KG1 (cell line): ENCODE data around the gene GRAMD4.

Experiments used
- DNase-seq: peaks from one replicate; lab custom pipeline; 2025; lab: John Stamatoyannopoulos, UW

Gene GRAMD4

DNA sequence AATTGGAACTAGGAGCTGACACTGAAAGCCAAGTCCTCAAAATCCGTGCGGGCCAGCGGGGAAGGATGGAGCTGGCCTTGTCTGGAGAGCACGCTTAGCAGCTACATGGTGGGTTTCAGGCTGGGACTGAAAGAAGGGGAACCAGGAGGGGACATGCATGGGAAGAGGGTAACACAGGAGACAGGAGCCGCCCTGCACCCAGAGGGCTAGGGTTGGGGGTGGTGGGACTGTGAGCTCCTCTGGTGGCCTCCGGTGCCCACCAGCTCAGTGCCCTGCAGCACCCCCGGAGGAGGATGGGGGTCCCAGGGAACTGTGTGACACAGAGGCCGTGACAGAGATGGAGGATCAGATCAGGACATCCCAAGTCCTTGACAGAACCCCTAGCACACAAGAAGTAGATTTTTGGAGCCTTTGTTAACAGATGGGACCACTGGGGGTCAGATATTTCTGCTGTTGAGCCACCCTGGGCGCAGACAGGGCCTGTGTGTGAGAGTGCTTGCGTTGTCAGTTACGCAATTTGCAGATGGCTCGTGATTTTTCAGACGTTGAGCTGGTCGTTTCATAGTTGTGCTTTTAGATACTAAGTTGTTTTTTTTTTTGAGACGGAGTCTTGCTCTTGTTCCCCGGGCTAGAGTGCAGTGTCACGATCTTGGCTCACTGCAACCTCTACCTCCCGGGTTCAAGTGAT, 21.3 kb upstream of the GRAMD4 start:
- DNase-seq: peak; percentile 25

GRCh38 chr22:46600273-46600796, 19.9 kb upstream of the GRAMD4 start:
- DNase-seq: no peak

DNA sequence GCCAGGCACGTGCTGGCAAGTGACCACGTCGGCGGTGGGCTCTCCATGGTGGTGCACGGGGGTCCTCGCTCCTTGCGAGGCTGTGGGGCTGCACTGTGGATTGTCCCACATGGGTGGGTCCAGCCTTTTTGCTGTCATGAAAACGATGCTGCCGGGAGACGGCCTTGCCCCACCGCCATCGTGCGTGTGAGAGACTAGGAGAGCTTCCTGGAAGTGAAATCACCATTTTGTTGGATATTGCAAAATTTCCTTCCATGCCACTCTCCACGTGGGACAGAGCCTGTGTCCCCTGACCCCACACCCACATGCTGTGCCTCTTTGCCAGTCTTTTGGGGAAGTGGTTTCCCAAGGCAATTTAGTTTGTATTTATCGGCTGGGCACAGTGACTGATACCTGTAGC, 18.2 kb upstream of the GRAMD4 start:
- DNase-seq: no peak

DNA sequence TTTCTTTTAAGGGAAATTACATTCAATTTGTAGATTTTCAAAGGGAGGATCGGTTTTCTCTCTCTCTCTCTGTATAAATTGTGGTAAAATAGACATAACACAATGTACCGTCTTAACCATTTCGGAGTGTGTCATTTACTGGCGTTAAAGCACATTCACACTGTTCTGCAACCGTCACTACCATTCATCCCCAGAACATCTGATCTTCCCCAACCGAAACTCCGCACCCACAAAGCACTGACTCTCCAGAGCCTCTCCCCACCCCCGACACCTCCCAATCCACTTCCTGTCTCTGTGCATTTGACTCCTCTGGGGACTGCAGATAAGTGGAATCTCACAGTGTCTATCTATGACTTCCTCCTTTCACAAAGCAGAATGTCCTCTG, 15.9 kb upstream of the GRAMD4 start:
- DNase-seq: peak; percentile 79

DNA sequence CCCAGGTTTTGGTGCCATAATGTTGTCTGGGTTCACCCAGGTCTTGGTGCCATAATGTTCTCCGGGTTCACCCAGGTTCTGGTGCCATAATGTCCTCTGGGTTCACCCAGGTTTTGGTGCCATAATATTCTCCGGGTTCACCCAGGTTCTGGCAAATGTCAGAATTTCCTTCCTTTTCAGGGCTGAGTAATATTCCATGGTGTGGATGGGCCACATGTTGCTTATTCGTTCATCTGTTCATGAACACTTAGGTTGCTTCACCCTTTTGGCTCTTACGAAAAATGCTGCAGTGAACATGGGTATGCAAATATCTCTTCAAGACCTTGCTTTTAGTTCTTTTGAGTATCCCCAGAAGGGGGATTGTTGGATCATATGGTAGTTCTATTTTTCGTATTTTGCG, 15.1 kb upstream of the GRAMD4 start:
- DNase-seq: no peak

- DNase-seq: no peak
Measured at GRCh38 chr22:46606886-46607285, 13.3 kb upstream of the GRAMD4 start.

DNA sequence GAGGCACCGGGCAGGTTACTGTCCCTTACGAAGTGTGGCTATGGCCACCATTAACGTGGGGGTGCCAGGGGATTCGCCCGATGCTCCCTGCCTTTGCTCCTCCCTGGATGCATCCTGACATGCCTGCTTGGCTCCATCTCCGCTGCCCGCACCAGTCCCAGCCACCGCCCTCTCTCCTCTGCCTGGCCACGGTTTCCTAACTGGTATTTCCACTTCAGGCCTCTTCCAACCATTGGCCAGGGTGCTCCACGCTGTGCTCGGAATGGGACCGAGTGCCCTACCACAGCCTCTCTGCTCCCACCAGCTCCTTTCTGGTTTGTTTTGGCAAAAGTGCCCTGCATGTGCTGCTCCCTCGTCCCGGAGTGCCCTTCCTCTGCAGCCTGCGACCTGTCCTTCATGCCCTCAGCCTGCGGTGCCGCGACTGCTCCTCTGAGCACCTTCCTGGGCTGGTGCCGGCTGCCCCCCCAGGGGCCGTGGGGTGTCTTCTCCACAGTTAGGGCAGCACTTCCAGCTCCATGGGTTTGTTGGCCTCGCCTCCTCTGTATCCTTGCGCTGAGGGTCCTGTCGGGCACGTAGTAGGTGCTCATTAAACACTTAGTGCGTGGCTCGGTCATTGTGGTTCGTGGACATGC, 12.6 kb upstream of the GRAMD4 start:
- DNase-seq: no peak

DNA sequence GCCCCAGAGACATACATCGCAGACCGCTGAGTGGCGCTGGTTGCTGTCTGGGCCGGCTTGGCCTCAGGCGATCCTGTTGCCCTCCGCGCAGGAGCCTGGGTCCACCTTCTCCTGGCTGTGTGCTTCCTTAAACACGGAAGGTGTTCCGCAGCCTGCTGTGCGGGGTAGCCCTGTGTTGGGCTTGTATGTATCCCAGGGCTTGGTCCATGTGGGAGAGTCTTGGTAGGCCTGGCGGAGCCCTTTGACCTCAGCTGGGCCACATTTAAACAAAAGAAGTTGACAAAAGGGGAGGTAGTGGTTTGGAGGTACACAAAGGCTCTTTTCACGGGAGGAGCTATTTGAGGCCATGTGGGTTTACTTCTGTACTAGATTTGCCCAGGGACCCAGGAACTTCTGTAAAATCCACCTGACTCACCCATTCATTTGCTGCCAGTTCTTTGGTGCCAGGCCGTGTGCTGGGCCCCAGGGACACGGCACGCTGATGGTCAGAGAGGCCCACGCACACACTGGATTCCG, 11.0 kb upstream of the GRAMD4 start:
- DNase-seq: no peak

- no peak for DNase-seq
Measured at GRCh38 chr22:46609724-46610201, 10.4 kb upstream of the GRAMD4 start.

DNA sequence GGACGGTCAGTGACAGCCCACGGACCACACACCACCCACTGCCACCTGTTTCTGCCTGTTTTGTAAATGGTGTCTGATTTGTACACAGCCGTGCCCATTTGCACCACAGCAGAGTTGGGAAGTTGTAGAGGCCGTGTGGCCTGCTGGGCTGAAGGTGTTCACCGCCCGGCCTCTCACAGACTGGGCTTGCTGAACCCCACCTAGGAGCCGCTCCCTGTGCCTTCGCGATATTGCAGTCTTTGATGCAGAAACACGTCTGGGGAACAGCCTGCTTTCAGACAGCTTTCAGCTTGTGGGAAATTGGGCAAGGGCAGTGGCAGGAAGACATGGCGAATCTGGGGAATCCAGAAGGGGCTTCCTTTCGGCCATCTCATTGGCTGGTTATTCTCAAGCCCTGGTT, 9.8 kb upstream of the GRAMD4 start:
- no peak for DNase-seq

GRCh38 chr22:46611189-46611588, 9.0 kb upstream of the GRAMD4 start:
- DNase-seq: no peak

DNA sequence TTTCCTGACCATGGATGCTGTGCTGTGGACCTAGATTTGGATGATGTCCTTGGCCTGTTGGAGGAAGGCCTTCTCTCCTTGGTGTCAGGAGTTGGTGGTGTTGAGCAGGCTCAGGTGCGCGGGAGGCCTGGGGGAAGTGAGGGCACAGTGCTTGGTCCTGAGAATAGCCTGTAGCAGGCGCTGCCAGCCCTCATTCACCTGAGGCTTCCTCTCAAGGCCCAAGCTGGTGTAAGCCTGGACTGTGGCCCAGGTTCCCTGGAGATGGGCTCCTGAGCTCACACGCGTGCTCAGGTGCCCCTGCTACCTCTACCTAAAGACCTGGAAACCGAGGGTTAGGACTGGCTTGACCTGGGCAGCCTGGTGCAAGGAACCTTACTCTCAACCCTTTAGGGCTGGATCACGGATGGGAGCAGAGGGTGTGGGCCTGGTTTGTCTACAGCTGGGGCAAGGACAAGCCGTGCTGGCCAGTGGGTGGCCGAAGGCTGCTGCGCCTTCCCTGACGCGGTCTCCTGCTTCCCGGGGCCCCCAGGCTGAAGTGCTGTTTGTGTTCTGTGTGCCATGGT, 7.8 kb upstream of the GRAMD4 start:
- DNase-seq: no peak

- DNase-seq: no peak
Measured at GRCh38 chr22:46612904-46613605, 7.1 kb upstream of the GRAMD4 start.

DNA sequence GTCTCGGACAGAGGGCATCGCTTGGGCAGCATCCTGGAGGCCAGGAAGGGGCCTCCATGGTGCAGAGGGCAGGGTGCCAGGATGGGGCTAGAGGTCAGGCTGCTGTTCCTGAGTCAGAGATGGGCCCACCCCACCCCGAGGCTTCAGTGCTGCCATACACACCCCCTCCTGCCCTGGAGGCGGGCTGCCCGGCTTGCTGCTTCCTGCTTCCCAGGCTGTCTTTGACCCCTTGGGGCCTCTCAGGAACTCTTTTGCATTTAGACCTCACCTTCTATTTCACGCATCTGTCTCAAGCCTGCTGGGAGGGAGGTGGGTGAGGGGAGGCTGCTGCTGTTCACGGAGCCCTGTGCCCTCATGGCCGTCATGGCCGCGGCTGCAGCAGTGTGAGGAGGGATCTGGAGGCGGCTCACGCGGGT, 6.6 kb upstream of the GRAMD4 start:
- DNase-seq: no peak

DNA sequence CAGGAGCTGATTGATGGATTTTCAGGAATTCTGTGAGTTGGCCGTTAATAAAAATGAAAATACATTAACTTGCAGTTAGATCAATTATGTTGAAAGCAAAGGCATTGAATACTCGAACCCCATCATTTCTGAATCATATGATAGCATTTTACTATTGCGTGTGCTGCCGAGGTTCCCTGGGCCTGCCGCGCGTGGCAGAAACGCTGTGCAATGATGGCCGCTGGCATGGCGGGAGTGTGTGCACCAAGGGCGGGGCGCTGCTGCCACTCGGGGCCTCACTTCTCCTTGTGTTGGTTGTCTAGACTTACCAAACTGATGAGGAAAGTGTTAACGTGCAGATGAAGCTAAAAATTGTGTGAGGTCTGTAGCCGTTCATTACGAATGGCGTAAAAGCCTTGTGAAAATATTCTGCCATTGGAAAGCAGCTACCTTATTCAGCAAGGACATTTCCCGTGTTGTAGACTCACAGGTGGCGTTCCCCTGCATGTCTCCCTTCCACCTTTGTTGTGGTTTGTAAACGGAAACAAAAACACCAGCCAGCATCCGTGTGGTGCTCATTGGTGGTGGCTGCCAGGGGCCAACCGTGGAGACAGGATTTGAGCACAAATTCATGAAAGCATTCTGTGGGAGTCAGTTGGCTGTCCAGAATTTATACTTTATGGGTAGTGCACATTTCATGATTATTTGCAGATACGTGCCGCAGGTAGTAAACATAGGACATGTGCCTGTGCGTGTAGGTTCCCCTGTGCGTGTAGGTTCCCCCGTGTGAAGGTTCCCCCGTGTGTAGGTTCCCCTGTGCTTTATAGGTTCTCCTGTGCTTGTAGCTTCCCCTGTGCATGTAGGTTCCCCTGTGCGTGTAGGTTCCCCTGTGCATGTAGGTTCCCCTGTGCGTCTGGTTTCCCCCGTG, 5.9 kb upstream of the GRAMD4 start:
- DNase-seq: no peak

- no peak for DNase-seq
Measured at GRCh38 chr22:46617207-46617985, 2.8 kb upstream of the GRAMD4 start.

DNA sequence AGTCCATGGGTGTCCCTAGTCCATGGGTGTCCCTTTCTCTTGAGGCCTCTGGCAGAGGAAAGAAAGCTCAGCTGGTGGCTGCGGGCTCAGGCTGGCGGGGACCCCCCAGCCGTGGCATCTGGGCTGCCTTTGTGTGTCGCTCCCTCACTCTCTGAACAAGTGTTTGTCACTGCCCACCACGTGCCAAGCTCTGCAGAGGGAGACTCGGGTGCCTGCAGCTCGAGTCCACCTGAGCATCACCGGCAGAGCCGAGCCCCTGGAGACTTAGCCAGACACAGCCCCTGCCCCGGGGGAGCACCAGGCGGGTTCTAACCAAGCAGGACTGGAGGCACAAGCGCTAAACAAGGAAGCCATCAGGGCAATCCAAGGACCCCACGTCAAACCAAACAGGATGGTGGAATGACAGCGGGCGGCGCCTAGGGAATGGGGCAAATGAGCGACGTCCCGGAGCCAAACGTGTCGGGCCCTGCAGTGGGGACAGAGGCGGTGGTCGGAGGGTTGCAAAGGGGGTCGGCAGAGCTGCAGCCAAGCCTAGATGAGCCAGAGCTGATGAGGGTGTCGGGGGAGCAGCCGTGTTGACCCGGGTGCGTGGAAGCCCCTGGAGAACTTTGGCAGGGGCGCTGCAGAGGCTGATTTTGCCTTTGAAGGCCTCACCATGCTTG, 2.1 kb upstream of the GRAMD4 start:
- no peak for DNase-seq

DNA sequence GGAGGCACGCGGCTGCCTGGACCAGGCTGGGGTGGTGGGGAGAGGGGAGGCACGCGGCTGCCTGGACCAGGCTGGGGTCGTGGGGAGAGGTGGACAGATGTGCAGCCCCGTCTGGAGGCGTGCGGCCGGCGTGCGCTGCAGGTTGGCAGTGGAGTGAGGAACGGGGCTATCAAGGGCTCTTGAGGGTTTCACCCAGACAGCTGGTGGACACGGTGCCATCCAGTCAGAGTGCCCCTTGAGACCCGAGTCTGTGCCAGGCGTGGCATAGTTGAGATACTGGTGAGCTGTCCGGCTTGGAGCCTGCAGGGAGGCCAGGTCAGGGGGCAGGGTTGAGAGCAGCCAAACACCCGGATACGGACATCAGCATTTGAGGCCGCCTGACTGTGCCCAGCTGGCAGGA, 1.5 kb upstream of the GRAMD4 start:
- DNase-seq: no peak

- DNase-seq: no peak
Measured at GRCh38 chr22:46619240-46619829, 851 bp upstream of the GRAMD4 start.
